GM12878 (cell line): ENCODE measurements around the gene CACNA1G. TPM values are rescaled to one million over a fixed set of nuclear protein-coding genes. Genes with fewer than 3 reads are reported as not detected.

Experiments
- ATAC-seq: fragments of 200-7000 bp; cut with Tn5 transposase; 3 replicates; pipeline ENCODE4 v1.9.1; 2020; ENCODE audit warnings: mild to moderate bottlenecking, moderate library complexity
- BruUV-seq: library from RNA; stranded (reverse); fragments of 400-500 nt; replicated peaks from 2 replicates; lab custom pipeline; 2021; lab: Mats Ljungman, UMichigan
- CTCF ChIA-PET: fragments of 300-600 bp; sonication (Branson Sonifier 250); formaldehyde crosslinking; extraction: SDS; loops from one replicate; lab custom pipeline; 2021; ENCODE audit warnings: inconsistent platforms; lab: Yijun Ruan, JAX
- POLR2A ChIA-PET: fragments of 350-600 bp; formaldehyde crosslinking; extraction: SDS; loops from one replicate; lab custom pipeline; 2021; ENCODE audit warnings: inconsistent platforms; lab: Charles Lee
- RAD21 ChIA-PET: fragments of 300-600 bp; sonication (Branson Sonifier 250); formaldehyde crosslinking; loops from one replicate; lab custom pipeline; 2023; ENCODE audit warnings: antibody characterized with exemption; ENCODE audit not compliant: unreplicated experiment; lab: Charles Lee
- SMC1A ChIA-PET: fragments of 300-600 bp; sonication (Branson Sonifier 250); formaldehyde crosslinking; loops from one replicate; lab custom pipeline; 2023; ENCODE audit not compliant: unreplicated experiment, uncharacterized antibody; lab: Charles Lee
- DNase-seq: peaks from one replicate; pipeline ENCODE4 v3.0.0-alpha.2; 2011; ENCODE audit warnings: low read depth, low spot score
- FAIRE-seq: peaks from 3 replicates; lab custom pipeline; 2011; peaks lifted over from hg19 to GRCh38; lab: Jason Lieb, UNC
- H2AFZ ChIP-seq: 2 replicates; pipeline ENCODE4 v1.6.0; 2011; ENCODE audit warnings: low read depth, low read length, control low read depth; ENCODE audit not compliant: control insufficient read depth
- H3K27ac ChIP-seq: 2 replicates; pipeline ENCODE4 v1.5.1; 2011; ENCODE audit warnings: control low read depth; ENCODE audit not compliant: control insufficient read depth, insufficient read depth
- H3K27me3 ChIP-seq, 2 experiments: replicated peaks in 1 of 2; 2 replicates each; pipeline versions ENCODE4 v1.6.0 to v1.6.1; 2011; ENCODE audit warnings: low read length in 1 of 2; ENCODE audit not compliant: control insufficient read depth in 2 of 2, insufficient read depth in 2 of 2
- H3K36me3 ChIP-seq, 2 experiments: 2 replicates each; pipeline ENCODE4 v1.5.1; 2011; ENCODE audit warnings: low read length in 1 of 2; ENCODE audit not compliant: control insufficient read depth in 2 of 2, insufficient read depth in 2 of 2
- H3K4me1 ChIP-seq: 2 replicates; pipeline ENCODE4 v1.6.1; 2011; ENCODE audit warnings: mild to moderate bottlenecking, low read length, moderate library complexity, mixed read lengths; ENCODE audit not compliant: control insufficient read depth, insufficient read depth
- H3K4me2 ChIP-seq: 2 replicates; pipeline ENCODE4 v1.6.0; 2011; ENCODE audit warnings: control low read depth; ENCODE audit not compliant: control insufficient read depth, insufficient read depth
- H3K4me3 ChIP-seq: fragments of 200-600 bp; sonication (generic); 2 replicates; pipeline ENCODE4 v1.5.1; 2016
- H3K79me2 ChIP-seq: 2 replicates; pipeline ENCODE4 v1.6.0; 2011; ENCODE audit warnings: low read length; ENCODE audit not compliant: control insufficient read depth, insufficient read depth
- H3K9ac ChIP-seq: 2 replicates; pipeline ENCODE4 v1.8.0; 2011; ENCODE audit warnings: low read length, control low read depth, mixed read lengths; ENCODE audit not compliant: control insufficient read depth, insufficient read depth
- H3K9me3 ChIP-seq: replicated peaks from 3 replicates; pipeline ENCODE4 v1.5.1; 2011; ENCODE audit warnings: mild to moderate bottlenecking, low read length; ENCODE audit not compliant: control insufficient read depth, insufficient read depth
- H4K20me1 ChIP-seq: 2 replicates; pipeline ENCODE4 v1.6.0; 2011; ENCODE audit not compliant: control insufficient read depth, insufficient read depth
- BACH1 ChIP-seq: fragments of 450-650 bp; IDR thresholded peaks from 2 replicates; pipeline ENCODE4 v1.6.1; 2017; ENCODE audit warnings: mild to moderate bottlenecking, borderline replicate concordance
- GATAD2B ChIP-seq: fragments of 450-650 bp; conservative IDR thresholded peaks from 2 replicates; pipeline ENCODE4 v1.6.1; 2017; ENCODE audit warnings: low read depth, mild to moderate bottlenecking, moderate library complexity
- MTA2 ChIP-seq: fragments of 450-650 bp; IDR thresholded peaks from 2 replicates; pipeline ENCODE4 v1.6.1; 2016; ENCODE audit warnings: low read depth, mild to moderate bottlenecking, moderate library complexity
- MXI1 ChIP-seq: fragments of 150-350 bp; IDR thresholded peaks from 2 replicates; pipeline ENCODE4 v1.6.1; 2011; ENCODE audit warnings: low read depth, mild to moderate bottlenecking, inconsistent platforms, low read length, improper control_type of control experiment
- POLR2AphosphoS2 ChIP-seq: IDR thresholded peaks from 2 replicates; pipeline ENCODE4 v1.6.1; 2011; ENCODE audit warnings: low read depth, mild to moderate bottlenecking, low read length, improper control_type of control experiment, moderate library complexity
- RUNX3 ChIP-seq: IDR thresholded peaks from 2 replicates; pipeline ENCODE4 v1.6.1; 2012; ENCODE audit warnings: low read length, inconsistent platforms
- SUPT20H ChIP-seq: IDR thresholded peaks from 2 replicates; pipeline ENCODE4 v1.6.1; 2011; ENCODE audit warnings: low read depth, mild to moderate bottlenecking, low read length, moderate library complexity, borderline replicate concordance; ENCODE audit not compliant: control insufficient read depth
- ZNF622 ChIP-seq: fragments of 450-650 bp; IDR thresholded peaks from 2 replicates; pipeline ENCODE4 v1.6.1; 2017; ENCODE audit warnings: mild to moderate bottlenecking, inconsistent platforms
- WGBS: methylation state at CpG from one replicate; pipeline ENCODE4 v1.1.6; 2016; ENCODE audit warnings: low lambda C conversion rate; ENCODE audit not compliant: insufficient replicate concordance, insufficient coverage; ENCODE audit errors: missing lambda C conversion rate; 5-methylcytosine and 5-hydroxymethylcytosine counted together
- in situ Hi-C: fragments of 300-500 bp; cut with MboI; formaldehyde crosslinking; loops from 9 replicates; pipeline ENCODE4 v1.14.3; 2018; ENCODE audit warnings: mixed read lengths
- intact Hi-C: fragments of 100-400 bp; cut with micrococcal nuclease; formaldehyde crosslinking; loops from one replicate; pipeline ENCODE4 v1.14.2; 2022; ENCODE audit not compliant: unreplicated experiment
- polyA plus RNA-seq, 11 experiments: library from polyadenylated mRNA; depleted of rRNA in 4 of 11; unstranded in 6 of 11; stranded (reverse) in 5 of 11; fragments of >200 nt; fragmentation: Nextera tagmentation in 4 of 11; fragmentation: Illumina TruSeq in 1 of 11; extraction: Ambion mirVana in 4 of 11; extraction: Trizol in 1 of 11; gene quantifications; 1 replicate in 1 of 11; 2 replicates in 10 of 11; pipeline versions ENCODE4 v1.2.1 to v1.2.3, GENCODE V29; 2011 to 2016; ENCODE audit warnings: inconsistent platforms in 2 of 11, missing spikeins in 2 of 11, low read depth in 1 of 11
- total RNA-seq, 4 experiments: library from RNA; depleted of rRNA in 3 of 4; stranded (reverse); fragments of >200 nt in 3 of 4; fragmentation: Illumina TruSeq in 1 of 4; extraction: Trizol in 1 of 4; gene quantifications; 2 replicates each; pipeline versions ENCODE4 v1.2.1 to v1.2.3, GENCODE V29; 2013 to 2021

CACNA1G gene
- total and polyA plus RNA-seq, 10 of the 15 experiments (the other 5 are each of a cell fraction or from before 2014, with no cell fraction given) = 0.03 to 0.15 TPM; not detected in 8

- ChIA-PET SMC1A (no interaction called here), CTCF (no interaction called here), RAD21 (no interaction called here), POLR2A (interaction anchor here (0.6 kb wide), 1 partner anchor 261 kb away, joined by 6 read pairs; no protein-coding TSS in a partner anchor)
- H3K9ac ChIP-seq = no peak overlapping the region
- no peaks in the 10 kb centered on the region for H3K4me1 ChIP-seq
- DNase-seq = no peak
- in situ Hi-C loops (no loop called here), intact Hi-C loops (no loop called here)
- no peak overlapping the region for H3K27ac ChIP-seq
- no peak for ATAC-seq
- H3K9me3 ChIP-seq = no peaks in the 10 kb centered on the region
- FAIRE-seq = no peak
- no peaks in the 10 kb centered on the region for H3K79me2 ChIP-seq
- BruUV-seq = no TSS peak
- TF ChIP-seq BACH1 (no peak), RUNX3 (no peak), MXI1 (no peak), MTA2 (no peak), GATAD2B (no peak), SUPT20H (no peak), POLR2AphosphoS2 (no peak), ZNF622 (no peak)
- no peaks in the 10 kb centered on the region for H3K36me3 ChIP-seq
- H2AFZ ChIP-seq = no peak overlapping the region
- no peak overlapping the region for H3K4me3 ChIP-seq
- H3K4me2 ChIP-seq = no peak overlapping the region
- 56% methylated on average over 34 of the region's 34 CpGs for WGBS
- H3K27me3 ChIP-seq = no peaks in the 10 kb centered on the region
- H4K20me1 ChIP-seq = no peaks in the 10 kb centered on the region
These were observed 35.9 kb downstream of the CACNA1G start for GRCh38 chr17:50596191-50597037.
